ENCODE measurements around the gene RAD21L1.

The RAD21L1 gene

DNA sequence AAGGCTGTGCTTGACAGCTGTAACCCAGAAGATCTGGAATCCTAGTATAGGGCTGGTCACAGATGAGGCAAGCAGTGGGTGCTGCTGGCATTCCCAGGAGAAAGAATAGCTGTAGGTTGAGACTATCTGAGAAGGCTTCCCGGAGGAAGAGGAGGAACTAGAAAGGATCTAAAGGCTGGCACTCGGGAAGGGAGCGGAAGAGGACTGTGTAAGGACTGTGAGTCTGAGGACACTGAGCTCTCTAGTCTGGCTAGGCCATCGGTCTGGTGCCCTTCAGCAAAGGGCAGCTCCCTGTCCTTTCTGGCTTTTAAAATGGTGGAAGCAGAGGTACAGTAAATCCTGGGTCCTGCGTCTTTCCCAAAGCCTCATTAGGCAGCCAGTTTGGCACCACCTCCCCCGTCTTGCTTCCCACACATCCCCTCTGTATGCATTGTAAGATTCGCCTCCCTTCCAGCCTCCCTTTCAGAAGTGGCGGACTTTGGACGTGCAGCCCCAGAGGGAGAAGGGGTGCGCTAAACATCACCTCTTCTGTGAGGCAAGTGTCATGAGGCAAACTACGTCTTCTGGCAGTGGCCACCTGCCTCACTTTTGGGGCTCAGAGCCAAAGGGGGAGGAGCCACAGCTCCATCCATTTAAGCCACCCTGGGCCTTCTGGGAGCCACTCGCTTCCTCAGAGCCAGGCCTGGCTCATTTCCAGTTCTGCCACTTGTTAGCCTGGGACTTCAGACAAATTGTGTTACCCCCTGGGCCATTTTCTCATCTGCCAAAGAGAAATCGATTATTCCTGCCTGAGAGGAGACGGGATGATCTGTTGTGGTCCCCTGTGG lies 48.9 kb downstream of the RAD21L1 start:
- DNase-seq: no peak

DNA sequence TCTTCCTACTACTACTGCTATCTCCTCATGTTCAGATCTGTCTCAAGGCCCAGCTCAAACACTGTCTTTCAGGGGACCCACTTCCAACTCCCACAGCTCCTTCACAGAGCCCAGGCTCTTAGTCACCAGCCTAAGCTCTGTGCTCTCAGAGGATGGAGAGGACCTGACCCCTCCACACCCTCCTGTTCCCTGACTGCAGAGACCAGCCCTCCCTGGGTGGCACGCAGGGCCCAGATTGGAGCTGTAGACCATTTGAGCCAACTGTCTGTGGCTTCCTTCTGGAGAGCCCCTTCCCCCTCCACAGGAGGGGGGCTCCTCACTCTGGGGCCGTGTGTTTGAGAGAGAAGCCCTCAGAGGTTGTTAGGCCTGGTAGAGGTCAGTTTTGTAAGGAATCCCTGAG lies 50.1 kb downstream of the RAD21L1 start:
- no peak for DNase-seq

DNA sequence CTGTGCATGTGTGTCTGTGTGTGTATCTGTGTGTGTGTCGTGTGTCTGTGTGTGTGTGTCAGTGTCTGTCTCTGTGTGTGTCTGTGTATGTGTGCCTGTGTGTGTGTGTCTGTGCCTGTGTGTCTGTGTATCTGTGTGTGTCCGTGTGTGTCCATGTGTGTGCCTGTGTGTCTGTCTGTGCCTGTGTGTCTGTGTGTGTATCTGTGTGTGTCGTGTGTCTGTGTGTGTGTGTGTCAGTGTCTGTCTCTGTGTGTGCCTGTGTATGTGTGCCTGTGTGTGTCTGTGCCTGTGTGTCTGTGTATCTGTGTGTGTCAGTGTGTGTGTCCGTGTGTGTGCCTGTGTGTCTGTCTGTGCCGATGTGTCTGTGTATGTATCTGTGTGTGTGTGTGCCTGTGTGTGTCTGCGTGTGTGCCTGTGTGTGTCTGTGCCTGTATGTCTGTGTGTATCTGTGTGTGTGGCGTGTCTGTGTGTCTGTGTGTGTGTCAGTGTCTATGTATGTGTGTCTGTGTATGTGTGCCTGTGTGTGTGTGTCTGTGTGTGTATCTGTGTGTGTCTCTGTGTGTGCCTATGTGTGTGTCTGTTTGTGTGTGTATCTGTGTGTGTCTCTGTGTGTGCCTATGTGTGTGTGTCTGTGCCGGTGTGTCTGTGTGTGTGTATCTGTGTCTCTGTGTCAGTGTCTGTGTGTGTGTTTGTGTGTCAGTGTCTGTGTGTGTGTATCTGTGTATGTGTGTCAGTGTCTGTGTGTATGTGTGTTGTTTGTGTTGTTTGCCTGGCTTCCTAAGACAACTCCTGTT lies 51.9 kb downstream of the RAD21L1 start:
- DNase-seq: no peak

- no peak for DNase-seq
Measured at GRCh38 chr20:1278993-1279392, 53.1 kb downstream of the RAD21L1 start.

- DNase-seq: no peak
Measured at GRCh38 chr20:1280195-1281102, 54.6 kb downstream of the RAD21L1 start.

DNA sequence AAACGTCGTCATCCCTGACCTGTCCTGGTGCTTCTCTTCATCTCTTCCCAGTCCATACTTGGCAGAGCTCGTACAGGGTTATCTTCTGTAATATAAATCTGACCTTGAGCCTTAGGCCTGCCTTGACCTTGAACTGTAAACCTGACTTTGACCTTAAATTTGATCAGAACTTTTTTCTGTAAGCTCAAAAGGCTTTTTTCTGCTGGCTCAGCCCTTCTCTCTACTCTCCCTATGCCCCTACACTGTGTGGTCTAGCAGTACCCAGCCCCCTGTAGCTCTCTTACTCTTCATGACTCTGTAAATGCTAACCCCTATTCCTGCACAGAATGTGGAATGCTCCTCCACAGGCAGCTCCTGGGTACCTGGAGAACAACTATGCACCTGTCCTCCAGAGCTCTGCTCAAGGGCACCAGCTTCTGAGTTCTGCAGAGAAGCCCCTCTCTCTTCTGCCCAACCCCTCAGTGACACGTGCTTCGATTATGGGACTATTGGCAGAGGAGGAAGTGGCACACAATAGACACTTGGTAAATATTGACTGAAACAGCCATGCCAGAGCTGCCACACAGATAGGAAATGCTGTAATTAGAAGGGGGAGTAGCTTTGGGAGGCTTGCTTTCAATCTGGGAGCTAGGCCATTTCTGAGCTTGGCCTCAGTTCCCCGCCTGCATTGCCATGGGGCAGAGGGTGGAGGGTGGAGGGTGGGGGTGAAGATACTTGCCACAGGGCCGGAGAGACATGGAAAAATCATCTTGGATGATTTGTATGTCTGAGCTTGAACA lies 55.6 kb downstream of the RAD21L1 start:
- DNase-seq: no peak

DNA sequence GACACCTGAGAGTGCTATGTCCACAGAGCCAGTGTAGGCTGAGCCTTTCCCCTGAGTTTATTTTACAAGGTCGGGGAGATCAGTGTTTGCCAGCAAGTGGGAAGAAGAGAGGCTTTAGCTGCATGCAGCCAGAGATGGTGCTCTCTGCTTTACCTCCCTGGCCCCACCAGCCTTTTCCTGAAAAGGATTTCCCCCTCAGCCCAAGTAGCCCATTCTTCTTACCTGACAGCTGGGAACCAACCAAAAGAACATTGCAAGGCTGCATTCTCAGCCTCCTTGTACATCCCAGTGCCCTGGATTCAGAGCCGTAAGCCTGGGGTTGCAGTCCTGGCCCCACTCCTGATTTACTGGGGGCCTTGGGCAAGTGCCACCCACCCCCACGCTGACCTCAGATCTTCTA lies 57.1 kb downstream of the RAD21L1 start:
- DNase-seq: no peak

GRCh38 chr20:1283522-1284510 lies 58.0 kb downstream of the RAD21L1 start:
- DNase-seq: no peak

DNA sequence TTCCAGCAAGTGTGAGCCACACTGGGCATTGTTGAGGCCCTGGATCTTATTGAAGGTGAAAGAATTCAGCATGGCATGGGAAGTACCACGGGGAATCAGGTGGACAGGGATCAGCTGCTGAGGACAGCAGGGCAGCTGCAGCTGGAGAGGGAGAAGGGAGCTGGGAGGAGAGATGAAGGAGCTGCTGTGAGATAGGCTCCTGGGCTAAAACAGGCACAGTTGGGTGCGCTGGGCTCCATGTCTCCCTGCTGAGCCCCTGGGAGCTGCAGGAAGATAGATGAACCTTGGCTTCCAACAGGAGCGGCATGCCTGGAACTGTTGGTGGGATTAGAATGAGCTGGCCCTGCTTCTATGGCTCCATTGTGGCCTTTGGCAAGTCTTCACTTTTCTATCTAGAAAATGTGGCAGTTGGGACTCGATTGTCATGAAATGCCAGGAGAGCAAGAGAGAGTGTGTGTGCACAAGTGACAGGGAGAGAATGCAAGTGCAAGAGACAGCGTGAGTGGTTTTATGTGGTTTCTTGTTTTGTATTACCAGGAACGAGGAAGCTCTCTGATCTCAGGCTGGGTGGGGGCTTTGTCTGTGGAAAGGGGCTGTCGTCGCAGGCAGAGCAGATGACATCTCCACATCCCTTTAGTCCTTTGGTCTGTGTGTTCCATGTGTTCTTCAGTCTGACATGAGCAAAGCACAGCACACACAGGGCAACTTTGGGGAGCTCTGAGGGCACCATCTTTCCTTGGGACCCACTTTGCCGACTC lies 60.6 kb downstream of the RAD21L1 start:
- DNase-seq: no peak

DNA sequence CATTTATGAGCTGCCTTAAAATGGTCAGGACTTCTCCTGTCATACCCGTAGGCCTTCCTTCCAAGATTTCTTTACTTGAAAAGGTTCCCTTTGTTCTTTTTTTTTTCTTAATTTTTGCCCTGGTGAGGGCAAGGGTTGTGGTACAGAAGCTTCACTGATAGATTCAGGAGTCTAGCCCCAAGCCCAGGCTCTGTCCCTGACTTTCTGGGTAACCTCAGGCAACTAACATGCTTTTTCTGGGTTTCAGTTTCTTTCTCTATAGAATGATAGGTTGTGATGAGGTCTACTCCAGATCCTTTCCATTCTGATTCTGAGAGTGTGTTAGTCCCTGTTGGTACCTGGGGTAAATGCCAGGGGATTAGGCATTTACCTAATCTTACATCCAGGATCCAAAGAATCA lies 61.5 kb downstream of the RAD21L1 start:
- no peak for DNase-seq

GRCh38 chr20:1287787-1288569 lies 62.1 kb downstream of the RAD21L1 start:
- DNase-seq: no peak

GRCh38 chr20:1291191-1291741 lies 65.4 kb downstream of the RAD21L1 start:
- DNase-seq: no peak

GRCh38 chr20:1292620-1293019 lies 66.8 kb downstream of the RAD21L1 start:
- no peak for DNase-seq

DNA sequence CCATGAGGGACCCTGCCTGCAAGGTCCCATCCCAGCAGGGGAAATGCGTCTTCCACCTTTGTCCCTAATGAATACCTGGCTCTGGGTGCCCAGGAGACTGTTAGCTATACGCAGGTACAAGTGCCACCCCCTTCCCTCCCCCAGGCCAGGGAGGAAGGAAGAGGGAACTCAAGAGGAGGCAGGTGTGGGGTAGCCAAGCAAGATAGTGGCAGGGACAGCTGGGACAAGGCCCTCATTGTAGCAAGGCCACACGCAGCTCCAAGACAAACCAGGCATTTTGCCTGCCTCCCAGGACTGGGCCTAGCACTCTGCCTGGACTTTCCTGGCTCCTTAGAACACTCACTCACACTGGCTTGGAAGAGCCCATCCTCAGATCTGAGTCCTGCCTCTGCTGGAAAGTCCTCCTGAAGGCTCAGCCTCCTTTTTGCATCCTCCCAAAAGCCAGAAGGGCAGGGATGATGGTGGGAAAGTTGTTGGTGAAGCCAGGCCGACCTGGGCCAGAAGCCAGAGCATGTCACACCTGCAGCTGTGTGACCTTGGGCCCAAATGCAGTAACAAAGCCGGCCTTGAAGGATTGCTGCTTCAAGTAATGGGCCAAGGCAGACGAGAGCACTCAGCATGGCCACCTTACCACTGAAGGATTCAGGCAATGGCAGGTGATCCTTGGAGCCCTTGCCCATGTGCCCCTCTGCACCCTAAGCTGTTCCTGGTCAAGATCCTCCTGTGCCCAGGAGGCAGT lies 68.0 kb downstream of the RAD21L1 start:
- no peak for DNase-seq

GRCh38 chr20:1294497-1294896 lies 68.7 kb downstream of the RAD21L1 start:
- DNase-seq: no peak

GRCh38 chr20:1295276-1295930 lies 69.6 kb downstream of the RAD21L1 start:
- DNase-seq: no peak

DNA sequence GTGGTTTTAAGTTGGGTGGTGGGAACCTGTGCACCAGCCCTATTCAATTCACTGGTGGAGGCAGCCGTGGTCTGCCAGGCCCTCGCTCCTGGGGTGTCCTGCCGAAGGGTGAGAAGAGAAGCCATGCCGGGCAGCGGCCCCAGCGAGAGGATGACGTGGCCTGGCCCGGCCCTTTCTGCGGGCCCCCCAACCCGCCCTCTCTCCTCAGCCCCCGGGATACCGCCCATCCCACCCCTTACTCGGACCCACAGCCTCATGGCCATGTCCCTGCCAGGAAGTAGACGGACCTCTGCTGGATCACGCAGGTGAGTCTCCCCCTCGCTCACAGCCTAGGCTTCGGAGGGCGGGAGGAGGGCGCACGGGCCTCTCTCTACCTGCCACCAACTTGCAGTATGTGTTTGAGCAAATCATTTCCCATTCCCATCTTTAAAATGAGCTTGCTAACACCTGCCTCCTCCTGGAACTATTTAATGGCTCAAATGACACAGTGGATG lies 70.3 kb downstream of the RAD21L1 start:
- no peak for DNase-seq

DNA sequence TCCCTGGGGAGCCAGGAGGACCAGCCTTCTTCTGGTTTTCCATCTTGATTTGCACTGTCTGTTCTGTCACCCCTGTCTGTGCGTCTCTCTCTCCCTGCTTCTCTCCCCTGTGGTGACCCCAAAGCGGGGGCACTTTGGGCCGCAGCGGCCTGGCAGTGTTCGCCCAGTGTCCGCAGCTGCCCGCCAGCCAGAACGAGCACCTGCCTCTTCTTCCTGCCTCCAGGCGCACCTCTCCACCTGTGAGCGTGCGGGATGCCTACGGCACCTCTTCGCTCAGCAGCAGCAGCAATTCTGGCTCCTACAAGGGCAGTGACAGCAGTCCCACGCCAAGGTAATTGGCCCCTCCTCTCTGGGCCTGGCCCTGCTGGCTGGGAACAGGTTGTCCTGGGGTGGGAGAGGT lies 71.1 kb downstream of the RAD21L1 start:
- DNase-seq: no peak

Data from GOT3 (cell line).